Measurements from ENCODE around the gene SEZ6L2. TPM values are rescaled to one million over a fixed set of nuclear protein-coding genes. Genes with fewer than 3 reads are reported as not detected.

SEZ6L2 gene
- polyA plus RNA-seq, 3 donors from 2014 or later: not detected

DNA sequence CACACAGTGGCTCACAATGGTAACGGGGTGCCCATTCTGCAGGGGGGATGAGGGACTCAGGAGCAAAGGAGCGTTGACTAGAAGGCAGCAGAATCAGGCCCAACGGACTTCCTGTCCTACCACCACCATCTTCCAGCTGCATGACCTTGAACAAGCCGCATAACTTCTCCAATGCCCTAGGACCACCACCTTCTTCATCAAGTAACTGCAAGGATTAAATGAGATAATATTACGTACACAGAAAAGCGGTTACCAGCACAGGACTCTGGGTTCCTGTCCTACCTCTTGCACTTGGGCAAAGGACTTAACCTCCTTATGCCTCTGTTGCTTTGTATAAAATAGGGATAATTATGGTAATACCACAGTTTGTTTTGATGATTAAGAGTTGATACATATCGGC lies 5.6 kb upstream of the SEZ6L2 start:
- Mint-ChIP-seq H3K36me3 (peaks cover 0 to 3% (median 0%) of the 10 kb centered on the region in 3 donors), H3K27me3 (ENCODE audit: low read depth in 3 of 3) (peaks cover 0 to 5% (median 2%) of the 10 kb centered on the region in 3 donors), H3K4me1 (peaks cover 0 to 7% of the 10 kb centered on the region in 2 donors), H3K9me3 (no peaks in the 10 kb centered on the region), H3K27ac (no peak overlapping the region), H3K4me3 (no peak overlapping the region)
- no peak for DNase-seq

DNA sequence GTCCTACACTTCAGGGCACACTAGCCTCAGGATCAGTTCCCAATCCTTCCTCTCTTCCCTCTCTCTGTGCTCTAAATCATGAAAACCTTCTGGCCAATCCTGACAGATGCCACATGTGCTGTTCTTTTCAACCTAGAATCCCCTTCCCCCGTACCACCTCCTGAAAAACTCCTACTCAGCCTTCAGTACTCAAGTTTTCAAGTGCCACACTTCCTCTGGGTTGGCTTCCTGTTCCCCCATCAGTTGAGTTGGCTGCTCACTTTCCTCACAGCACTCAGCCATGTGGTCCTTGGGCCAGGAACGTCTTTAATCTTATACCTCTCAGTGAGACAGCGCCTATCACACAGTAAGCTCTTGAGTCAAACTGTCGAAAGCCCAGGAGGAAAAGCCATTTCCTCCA lies 4.2 kb upstream of the SEZ6L2 start:
- no peak overlapping the region for H3K27ac Mint-ChIP-seq
- peaks cover 0 to 3% (median 0%) of the 10 kb centered on the region in 3 donors for H3K36me3 Mint-ChIP-seq
- no peak overlapping the region for H3K4me3 Mint-ChIP-seq
- no peaks in the 10 kb centered on the region for H3K9me3 Mint-ChIP-seq
- H3K4me1 Mint-ChIP-seq: peaks cover 0 to 10% of the 10 kb centered on the region in 2 donors
- DNase-seq: no peak
- peaks cover 0 to 10% (median 2%) of the 10 kb centered on the region in 3 donors for H3K27me3 Mint-ChIP-seq (ENCODE audit: low read depth in 3 of 3)

DNA sequence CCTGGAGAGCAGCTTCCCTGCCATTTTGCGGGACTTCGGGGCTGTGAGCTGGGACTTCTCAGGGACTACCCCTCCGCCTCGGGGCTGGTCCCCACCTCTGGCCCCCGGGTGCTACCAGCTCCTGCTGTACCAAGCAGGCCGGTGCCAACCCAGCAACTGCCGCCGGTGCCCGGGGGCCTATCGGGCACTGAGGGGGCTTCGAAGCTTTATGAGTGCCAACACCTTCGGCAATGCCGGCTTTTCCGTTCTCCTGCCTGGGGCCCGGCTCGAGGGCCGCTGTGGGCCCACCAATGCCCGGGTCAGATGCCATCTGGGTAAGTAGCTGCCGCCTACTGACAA lies 2.2 kb upstream of the SEZ6L2 start:
- H3K27me3 Mint-ChIP-seq (ENCODE audit: low read depth in 3 of 3): peaks cover 5 to 20% (median 11%) of the 10 kb centered on the region in 3 donors
- peaks cover 0 to 3% (median 0%) of the 10 kb centered on the region in 3 donors for H3K36me3 Mint-ChIP-seq
- DNase-seq: no peak
- H3K4me1 Mint-ChIP-seq: peaks cover 0 to 14% of the 10 kb centered on the region in 2 donors
- H3K27ac Mint-ChIP-seq: no peak overlapping the region
- peak overlapping the region in 3 of 5 donors; percentile 22 to 30 (median 29) for H3K4me3 Mint-ChIP-seq
- H3K9me3 Mint-ChIP-seq: no peaks in the 10 kb centered on the region

DNA sequence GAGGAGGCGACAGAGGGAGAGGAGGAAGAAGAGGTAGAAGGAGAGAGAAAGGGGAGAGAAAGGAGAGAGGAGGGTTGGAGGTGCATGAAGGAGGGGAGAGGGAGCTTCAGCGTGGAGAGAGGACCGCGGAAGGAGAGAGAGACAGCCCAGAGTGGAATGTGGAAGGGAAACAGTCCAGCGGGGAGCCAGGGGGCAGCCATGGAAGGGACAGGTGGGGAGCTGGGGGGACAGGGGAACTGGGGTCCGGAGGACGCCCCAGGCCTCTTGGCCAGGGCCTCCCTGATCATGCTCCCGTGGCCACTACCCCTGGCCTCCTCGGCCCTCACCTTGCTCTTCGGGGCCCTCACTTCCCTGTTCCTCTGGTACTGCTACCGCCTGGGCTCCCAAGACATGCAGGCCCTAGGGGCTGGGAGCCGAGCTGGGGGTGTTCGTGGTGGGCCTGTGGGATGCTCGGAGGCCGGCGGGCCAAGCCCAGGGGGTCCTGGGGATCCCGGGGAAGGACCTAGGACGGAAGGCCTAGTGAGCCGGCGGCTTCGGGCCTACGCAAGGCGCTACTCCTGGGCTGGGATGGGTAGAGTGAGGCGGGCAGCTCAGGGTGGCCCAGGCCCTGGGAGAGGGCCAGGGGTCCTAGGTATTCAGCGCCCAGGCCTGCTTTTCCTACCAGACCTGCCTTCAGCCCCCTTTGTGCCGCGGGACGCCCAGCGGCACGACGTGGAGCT lies 1.7 kb upstream of the SEZ6L2 start:
- no peak overlapping the region for H3K27ac Mint-ChIP-seq
- peaks cover 0 to 14% of the 10 kb centered on the region in 2 donors for H3K4me1 Mint-ChIP-seq
- peaks cover 5 to 23% (median 14%) of the 10 kb centered on the region in 3 donors for H3K27me3 Mint-ChIP-seq (ENCODE audit: low read depth in 3 of 3)
- DNase-seq: no peak
- H3K9me3 Mint-ChIP-seq: no peaks in the 10 kb centered on the region
- H3K36me3 Mint-ChIP-seq: no peaks in the 10 kb centered on the region
- peak overlapping the region; percentile 49 to 65 (median 60) for H3K4me3 Mint-ChIP-seq

DNA sequence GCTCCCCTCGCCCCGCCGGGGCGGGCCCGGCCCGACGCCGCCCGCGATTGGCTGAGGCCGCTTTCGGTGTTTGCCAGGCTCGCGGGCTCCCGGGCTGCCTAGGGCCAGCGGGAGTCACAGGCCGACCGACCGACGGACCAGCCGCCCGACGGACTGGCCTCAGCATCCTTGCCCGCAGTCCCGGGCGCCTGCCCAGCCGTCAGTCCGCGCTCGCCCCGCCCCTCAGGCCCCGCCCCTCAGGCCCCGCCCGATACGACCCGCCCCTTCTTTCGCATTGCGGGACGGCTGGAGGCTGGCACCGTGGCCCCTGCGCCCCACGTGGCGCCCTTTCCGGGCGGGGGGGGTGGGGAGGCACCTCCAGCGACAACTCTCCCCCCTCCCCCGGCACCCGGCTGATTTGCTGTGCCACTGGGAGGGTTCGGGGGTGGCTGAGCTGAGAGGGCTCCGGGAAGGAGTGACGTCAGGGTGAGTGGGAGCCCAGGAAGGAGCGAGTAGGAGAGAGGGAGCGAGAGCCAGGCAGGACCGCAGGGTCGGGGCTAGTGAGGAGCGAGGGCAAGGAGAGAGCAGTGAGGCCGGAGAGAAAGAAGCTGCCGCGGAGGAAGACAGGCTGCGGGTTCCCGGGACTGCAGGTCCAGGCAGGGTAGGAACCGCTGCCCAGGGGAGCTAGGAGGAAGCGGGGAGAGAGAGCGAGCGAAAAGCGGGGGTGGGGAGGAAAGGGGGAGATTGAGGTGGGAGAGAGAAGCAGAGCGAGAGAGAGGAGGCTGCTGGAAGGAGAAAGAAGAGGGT lies 945 bp upstream of the SEZ6L2 start, which contains the start of gene ASPHD1:
Gene ASPHD1 (plus strand): TSS at position 387 of the 786 bp plus-strand sequence. CDS start 484 bp downstream, outside the sequence.
- peaks cover 5 to 27% (median 14%) of the 10 kb centered on the region in 3 donors for H3K27me3 Mint-ChIP-seq (ENCODE audit: low read depth in 3 of 3)
- H3K9me3 Mint-ChIP-seq: no peaks in the 10 kb centered on the region
- peaks cover 0 to 14% of the 10 kb centered on the region in 2 donors for H3K4me1 Mint-ChIP-seq
- H3K36me3 Mint-ChIP-seq: no peaks in the 10 kb centered on the region
- H3K4me3 Mint-ChIP-seq: peak within 1 kb of the TSS; percentile 49 to 65 (median 60)
- DNase-seq: peak; percentile 74 to 79 (median 78)
- H3K27ac Mint-ChIP-seq: no peak within 1 kb of the TSS

DNA sequence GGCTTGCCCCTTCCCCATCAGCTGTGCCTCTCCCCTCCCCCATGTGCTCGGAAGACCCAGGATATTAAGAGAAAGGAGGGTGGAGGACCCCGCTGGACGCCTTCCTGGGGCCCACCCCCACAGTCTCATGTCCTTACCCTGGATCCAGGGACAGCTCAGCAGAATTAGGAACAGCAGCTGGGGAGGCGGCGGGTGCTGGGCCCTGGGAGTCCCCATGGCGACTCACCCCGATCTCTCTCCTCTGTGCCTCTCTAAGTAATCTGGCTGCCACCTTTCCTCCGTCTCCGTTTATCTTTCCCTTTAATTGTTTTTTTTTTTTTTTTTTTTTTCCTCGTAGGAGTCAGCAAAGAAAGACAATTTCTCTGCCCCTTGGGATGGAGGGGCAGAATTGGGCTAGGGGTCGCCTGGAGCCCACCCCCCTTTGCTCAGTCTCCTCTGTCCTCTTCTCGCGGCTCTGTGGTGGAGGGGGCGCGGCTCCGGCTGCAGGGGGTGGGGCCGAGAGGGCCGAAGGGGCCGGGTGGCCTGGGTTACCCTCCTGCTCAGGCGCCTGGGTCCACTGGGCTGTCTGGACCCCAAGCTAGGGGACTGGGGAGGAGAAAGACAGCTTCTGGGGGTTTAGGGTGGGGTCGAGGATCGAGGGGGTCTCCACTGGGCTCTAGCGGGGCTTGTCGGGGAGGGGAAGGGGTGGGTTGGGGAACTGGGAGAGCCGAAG lies 390 bp downstream of the SEZ6L2 start:
- no peak for DNase-seq
- H3K4me3 Mint-ChIP-seq: no peak overlapping the region
- no peaks in the 10 kb centered on the region for H3K9me3 Mint-ChIP-seq
- peaks cover 0 to 14% of the 10 kb centered on the region in 2 donors for H3K4me1 Mint-ChIP-seq
- no peak overlapping the region for H3K27ac Mint-ChIP-seq
- H3K36me3 Mint-ChIP-seq: no peaks in the 10 kb centered on the region
- H3K27me3 Mint-ChIP-seq (ENCODE audit: low read depth in 3 of 3): peaks cover 5 to 30% (median 14%) of the 10 kb centered on the region in 3 donors

DNA sequence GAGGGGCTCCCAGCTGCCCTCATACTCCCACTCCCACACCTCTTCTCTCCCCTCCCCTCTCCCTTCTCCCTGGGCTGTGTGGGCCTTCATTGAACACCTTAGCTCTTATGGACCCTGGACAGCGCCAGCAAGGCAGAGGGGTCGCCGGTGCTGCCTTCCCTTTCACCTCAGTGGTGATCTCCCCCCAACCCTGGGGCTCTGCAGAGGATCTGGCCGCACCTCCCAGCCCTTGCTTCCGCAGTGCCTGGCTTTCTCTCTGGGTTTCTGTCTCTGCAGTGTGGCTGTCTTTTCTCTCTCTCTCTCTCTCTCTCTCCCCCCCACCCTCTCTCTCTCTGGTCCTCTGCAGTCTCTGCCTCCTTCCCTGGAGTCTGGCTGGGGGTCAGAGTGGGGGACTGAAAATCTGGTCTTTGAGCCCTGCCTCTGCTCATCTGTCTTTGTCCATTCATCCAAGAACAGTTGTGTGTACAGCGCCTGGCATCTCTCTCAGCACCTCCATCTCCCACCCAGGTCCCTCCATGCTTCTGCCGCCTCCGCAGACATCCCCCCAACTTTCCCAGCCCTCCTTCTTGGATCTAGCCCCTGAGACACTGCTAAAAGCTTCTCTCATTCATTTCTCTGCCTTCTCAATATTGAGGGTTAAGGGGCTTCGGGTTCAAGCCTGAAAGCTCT lies 1.1 kb downstream of the SEZ6L2 start:
- Mint-ChIP-seq H3K27ac (no peak overlapping the region), H3K9me3 (no peaks in the 10 kb centered on the region), H3K4me1 (peaks cover 0 to 14% of the 10 kb centered on the region in 2 donors), H3K27me3 (ENCODE audit: low read depth in 3 of 3) (peaks cover 5 to 30% (median 14%) of the 10 kb centered on the region in 3 donors), H3K4me3 (no peak overlapping the region), H3K36me3 (no peaks in the 10 kb centered on the region)
- no peak for DNase-seq

DNA sequence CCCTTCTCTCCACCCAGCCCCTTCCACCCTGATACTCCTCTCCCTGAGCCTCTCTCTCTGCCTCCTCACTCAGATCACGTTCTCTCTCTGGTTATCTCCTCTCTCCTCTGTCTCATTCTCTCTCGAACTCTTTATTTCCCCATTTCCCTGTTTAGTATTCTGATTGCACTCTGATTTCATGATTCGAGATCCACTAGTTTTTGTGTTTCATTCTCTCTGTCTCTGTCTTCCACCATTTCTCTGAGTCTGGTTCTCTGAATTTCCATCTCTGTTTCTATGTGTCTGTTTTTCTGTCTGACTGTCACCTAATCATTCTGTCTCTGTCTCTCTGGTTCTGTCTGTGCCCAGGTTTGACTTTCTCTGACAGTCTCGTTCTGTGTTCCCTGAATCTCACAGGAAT lies 2.0 kb downstream of the SEZ6L2 start:
- Mint-ChIP-seq H3K4me1 (peaks cover 0 to 14% of the 10 kb centered on the region in 2 donors), H3K27ac (no peak overlapping the region), H3K4me3 (no peak overlapping the region), H3K27me3 (ENCODE audit: low read depth in 3 of 3) (peaks cover 5 to 30% (median 15%) of the 10 kb centered on the region in 3 donors), H3K36me3 (no peaks in the 10 kb centered on the region), H3K9me3 (no peaks in the 10 kb centered on the region)
- DNase-seq: no peak

DNA sequence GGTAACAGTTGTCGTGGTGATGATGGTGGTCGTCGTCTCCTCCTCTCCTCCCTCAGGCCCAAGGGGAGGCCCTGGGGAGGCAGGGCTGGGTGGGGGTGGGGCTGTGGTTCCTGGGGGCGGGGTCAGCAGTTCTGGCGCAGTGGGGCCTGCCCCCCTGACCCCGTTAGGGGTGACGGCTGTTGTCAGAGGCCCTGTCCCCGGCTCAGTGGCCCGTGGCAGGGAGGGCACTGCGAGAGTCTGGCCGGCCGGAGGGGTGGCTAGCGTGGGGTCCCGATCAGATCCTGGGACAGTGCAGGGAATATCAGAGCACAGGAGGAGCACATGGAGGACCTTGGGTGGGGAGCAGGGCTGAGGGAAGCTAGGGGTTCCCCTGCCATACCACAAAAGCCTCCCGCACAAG lies 2.5 kb downstream of the SEZ6L2 start:
- H3K4me3 Mint-ChIP-seq: no peak overlapping the region
- H3K27ac Mint-ChIP-seq: no peak overlapping the region
- H3K9me3 Mint-ChIP-seq: peaks cover 0 to 2% (median 0%) of the 10 kb centered on the region in 6 donors
- DNase-seq: no peak
- peaks cover 0 to 12% of the 10 kb centered on the region in 2 donors for H3K4me1 Mint-ChIP-seq
- H3K27me3 Mint-ChIP-seq (ENCODE audit: low read depth in 3 of 3): peaks cover 3 to 30% (median 17%) of the 10 kb centered on the region in 3 donors
- H3K36me3 Mint-ChIP-seq: no peaks in the 10 kb centered on the region

DNA sequence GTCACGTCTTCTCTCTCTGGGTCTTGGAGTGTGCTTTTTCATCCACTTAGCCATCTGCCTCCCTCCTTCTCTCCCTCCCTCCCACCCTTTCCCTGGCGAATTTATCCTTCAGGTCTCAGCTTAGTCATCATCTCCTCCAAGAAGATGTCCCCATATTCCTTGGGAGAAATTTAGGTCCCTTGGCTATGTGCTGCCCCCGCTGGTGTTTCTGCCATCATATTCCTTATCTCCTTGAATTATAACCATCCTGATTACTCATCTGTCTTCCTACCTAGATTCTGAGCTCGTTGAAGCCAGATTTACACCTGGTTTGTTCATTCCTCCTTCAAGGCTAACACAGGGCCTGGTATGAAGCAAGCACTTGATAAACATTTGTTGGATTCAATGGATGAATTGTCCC lies 5.0 kb downstream of the SEZ6L2 start:
- no peak for DNase-seq
- Mint-ChIP-seq H3K9me3 (peaks cover 0 to 2% (median 0%) of the 10 kb centered on the region in 6 donors), H3K36me3 (no peaks in the 10 kb centered on the region), H3K4me1 (peaks cover 0 to 4% of the 10 kb centered on the region in 2 donors), H3K27ac (no peak overlapping the region), H3K27me3 (ENCODE audit: low read depth in 3 of 3) (peaks cover 3 to 23% (median 20%) of the 10 kb centered on the region in 3 donors), H3K4me3 (no peak overlapping the region)

DNA sequence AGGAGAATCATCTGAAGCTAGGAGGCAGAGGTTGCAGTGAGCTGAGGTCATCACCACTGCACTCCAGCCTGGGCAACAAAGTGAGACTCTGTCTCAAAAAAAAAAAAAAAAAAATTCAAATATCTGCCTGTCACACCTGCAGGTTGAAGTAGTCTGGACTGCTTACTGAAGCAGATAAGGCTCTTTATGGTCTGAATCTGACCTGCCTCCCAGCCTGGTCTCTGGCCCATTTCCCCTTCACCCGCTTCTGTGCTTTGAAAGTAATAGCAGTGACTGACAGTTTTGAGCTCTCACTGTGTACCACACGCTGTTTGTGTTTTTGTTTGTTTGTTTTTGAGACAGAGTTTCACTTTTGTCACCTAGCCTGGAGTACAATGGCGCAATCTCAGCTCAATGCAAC lies 5.8 kb downstream of the SEZ6L2 start:
- H3K27me3 Mint-ChIP-seq (ENCODE audit: low read depth in 3 of 3): peaks cover 3 to 20% (median 20%) of the 10 kb centered on the region in 3 donors
- peaks cover 0 to 4% of the 10 kb centered on the region in 2 donors for H3K4me1 Mint-ChIP-seq
- no peak for DNase-seq
- H3K36me3 Mint-ChIP-seq: no peaks in the 10 kb centered on the region
- peaks cover 0 to 2% (median 0%) of the 10 kb centered on the region in 6 donors for H3K9me3 Mint-ChIP-seq
- H3K27ac Mint-ChIP-seq: no peak overlapping the region
- H3K4me3 Mint-ChIP-seq: no peak overlapping the region

DNA sequence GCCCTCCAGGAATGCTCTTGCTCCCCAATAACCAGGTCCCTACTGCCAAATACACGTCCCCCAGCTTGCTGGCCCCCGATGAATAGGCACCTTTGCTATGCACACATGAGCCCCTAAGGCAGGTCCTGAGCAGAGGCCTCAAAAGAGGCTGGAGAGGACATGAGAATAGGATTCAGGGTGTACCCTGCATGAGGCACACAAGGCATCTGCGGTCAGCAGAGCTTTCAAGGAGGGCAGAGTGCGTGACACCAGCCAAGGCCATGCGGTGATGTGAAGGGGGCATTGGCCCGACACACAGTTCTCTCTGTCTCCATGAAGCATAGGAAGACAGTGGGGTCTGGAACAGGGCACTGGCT lies 6.9 kb downstream of the SEZ6L2 start:
- H3K27me3 Mint-ChIP-seq (ENCODE audit: low read depth in 3 of 3): peaks cover 3 to 14% (median 12%) of the 10 kb centered on the region in 3 donors
- DNase-seq: no peak
- H3K9me3 Mint-ChIP-seq: peaks cover 0 to 2% (median 0%) of the 10 kb centered on the region in 6 donors
- H3K4me3 Mint-ChIP-seq: no peak overlapping the region
- H3K27ac Mint-ChIP-seq: no peak overlapping the region
- no peaks in the 10 kb centered on the region for H3K36me3 Mint-ChIP-seq
- no peaks in the 10 kb centered on the region for H3K4me1 Mint-ChIP-seq
